Large intestine (tissue), 3 donors: Measurements from ENCODE around the gene PAEP. TPM values are rescaled to one million over a fixed set of nuclear protein-coding genes. Genes with fewer than 3 reads are reported as not detected.

ENCODE experiments used
- DNase-seq, 2 donors: peaks; one replicate each; pipeline versions ENCODE4 v3.0.0 to v3.0.0-alpha.2; 2013
- H3K27ac ChIP-seq: one replicate; pipeline ENCODE4 v1.5.1; 2013; ENCODE audit warnings: low read length
- H3K27me3 ChIP-seq: 2 replicates; pipeline ENCODE4 v1.6.1; 2013; ENCODE audit warnings: low read length; ENCODE audit not compliant: control insufficient read depth, insufficient read depth
- H3K36me3 ChIP-seq: 2 replicates; pipeline ENCODE4 v1.6.1; 2013; ENCODE audit warnings: low read length; ENCODE audit not compliant: control insufficient read depth, insufficient read depth
- H3K4me1 ChIP-seq: one replicate; pipeline ENCODE4 v1.6.1; 2013; ENCODE audit warnings: low read length; ENCODE audit not compliant: control insufficient read depth, insufficient read depth
- H3K4me3 ChIP-seq: one replicate; pipeline ENCODE4 v1.5.1; 2013; ENCODE audit warnings: low read length
- H3K9me3 ChIP-seq: one replicate; pipeline ENCODE4 v1.6.1; 2013; ENCODE audit warnings: mild to moderate bottlenecking, low read depth, low read length, moderate library complexity; ENCODE audit not compliant: control insufficient read depth
- WGBS: methylation state at CpG from one replicate; pipeline ENCODE4 v1.1.5; 2013; ENCODE audit warnings: low lambda C conversion rate; ENCODE audit not compliant: insufficient coverage; 5-methylcytosine and 5-hydroxymethylcytosine counted together
- polyA plus RNA-seq: library from polyadenylated mRNA; unstranded; fragments of 120-200 nt; gene quantifications from one replicate; pipeline ENCODE4 v1.2.1, GENCODE V29; 2013

Gene PAEP
- polyA plus RNA-seq, 1 donor, result 0.09 TPM

GRCh38 chr9:135519179-135519971 is 42.2 kb upstream of the PAEP start:
- Histone ChIP-seq H3K36me3 (no peaks in the 10 kb centered on the region), H3K4me1 (no peaks in the 10 kb centered on the region)
- WGBS, result no CpG with 5 or more reads among the region's 10 CpGs

GRCh38 chr9:135520916-135521607 is 40.5 kb upstream of the PAEP start, which contains the start of gene LCN1:
LCN1 (plus strand) TSS chr9:135521440; CDS start chr9:135521498, 58 bp downstream.
- H3K27ac ChIP-seq, result no peak within 1 kb of the TSS
- no peak within 1 kb of the TSS for H3K4me3 ChIP-seq
- H3K36me3 ChIP-seq, result no peaks in the 10 kb centered on the region
- H3K4me1 ChIP-seq, result no peaks in the 10 kb centered on the region
- WGBS, result no CpG with 5 or more reads among the region's 18 CpGs
- no peaks in the 10 kb centered on the region for H3K27me3 ChIP-seq
- no peak for DNase-seq
- H3K9me3 ChIP-seq, result no peaks in the 10 kb centered on the region

More at GRCh38 chr9:135519179-135519971, 42.2 kb upstream of the PAEP start:
- Histone ChIP-seq H3K27ac (no peak overlapping the region), H3K9me3 (no peaks in the 10 kb centered on the region), H3K4me3 (no peak overlapping the region), H3K27me3 (no peaks in the 10 kb centered on the region)
- DNase-seq, result no peak

- no peaks in the 10 kb centered on the region for H3K27me3 ChIP-seq
- no peaks in the 10 kb centered on the region for H3K9me3 ChIP-seq
- H3K36me3 ChIP-seq, result no peaks in the 10 kb centered on the region
- no CpG with 5 or more reads among the region's 11 CpGs for WGBS
- H3K27ac ChIP-seq, result no peak overlapping the region
- H3K4me3 ChIP-seq, result no peak overlapping the region
- no peaks in the 10 kb centered on the region for H3K4me1 ChIP-seq
- no peak for DNase-seq
These were observed 39.9 kb upstream of the PAEP start for GRCh38 chr9:135521608-135522095.

- WGBS, result no CpG with 5 or more reads among the region's 16 CpGs
- DNase-seq, result no peak
- Histone ChIP-seq H3K4me1 (no peaks in the 10 kb centered on the region), H3K36me3 (no peaks in the 10 kb centered on the region), H3K27me3 (no peaks in the 10 kb centered on the region), H3K9me3 (no peaks in the 10 kb centered on the region), H3K27ac (no peak overlapping the region), H3K4me3 (no peak overlapping the region)
These were observed 39.2 kb upstream of the PAEP start for GRCh38 chr9:135522137-135522877.

- DNase-seq, result no peak
- H3K27ac ChIP-seq, result no peak overlapping the region
- H3K27me3 ChIP-seq, result no peaks in the 10 kb centered on the region
- no peaks in the 10 kb centered on the region for H3K4me1 ChIP-seq
- H3K9me3 ChIP-seq, result no peaks in the 10 kb centered on the region
- H3K4me3 ChIP-seq, result no peak overlapping the region
- no CpG with 5 or more reads among the region's 17 CpGs for WGBS
- H3K36me3 ChIP-seq, result no peaks in the 10 kb centered on the region
These were observed 38.6 kb upstream of the PAEP start for GRCh38 chr9:135522931-135523330.

- Histone ChIP-seq H3K9me3 (no peaks in the 10 kb centered on the region), H3K4me1 (no peaks in the 10 kb centered on the region), H3K27ac (no peak overlapping the region), H3K4me3 (no peak overlapping the region), H3K36me3 (no peaks in the 10 kb centered on the region), H3K27me3 (no peaks in the 10 kb centered on the region)
- no peak for DNase-seq
- WGBS, result no CpG with 5 or more reads among the region's 21 CpGs
These were observed 37.9 kb upstream of the PAEP start for GRCh38 chr9:135523521-135524129.

- no peak for DNase-seq
- no peaks in the 10 kb centered on the region for H3K36me3 ChIP-seq
- H3K4me3 ChIP-seq, result no peak overlapping the region
- no CpG with 5 or more reads among the region's 27 CpGs for WGBS
- H3K27me3 ChIP-seq, result no peaks in the 10 kb centered on the region
- no peak overlapping the region for H3K27ac ChIP-seq
- no peaks in the 10 kb centered on the region for H3K4me1 ChIP-seq
- H3K9me3 ChIP-seq, result no peaks in the 10 kb centered on the region
These were observed 37.3 kb upstream of the PAEP start for GRCh38 chr9:135524130-135524861.

GRCh38 chr9:135525241-135526088 is 36.1 kb upstream of the PAEP start:
- no peak for DNase-seq
- H3K9me3 ChIP-seq, result no peaks in the 10 kb centered on the region
- no peak overlapping the region for H3K27ac ChIP-seq
- H3K27me3 ChIP-seq, result no peaks in the 10 kb centered on the region
- WGBS, result no CpG with 5 or more reads among the region's 31 CpGs
- no peak overlapping the region for H3K4me3 ChIP-seq
- H3K36me3 ChIP-seq, result no peaks in the 10 kb centered on the region
- H3K4me1 ChIP-seq, result no peaks in the 10 kb centered on the region

GRCh38 chr9:135526089-135526729 is 35.3 kb upstream of the PAEP start:
- WGBS, result no CpG with 5 or more reads among the region's 11 CpGs

More at GRCh38 chr9:135526089-135526729, 35.3 kb upstream of the PAEP start:
- Histone ChIP-seq H3K4me3 (no peak overlapping the region), H3K36me3 (no peaks in the 10 kb centered on the region), H3K4me1 (no peaks in the 10 kb centered on the region), H3K27ac (no peak overlapping the region), H3K9me3 (no peaks in the 10 kb centered on the region), H3K27me3 (no peaks in the 10 kb centered on the region)
- no peak for DNase-seq
